Measurements from ENCODE around the gene PLEKHM3.

Gene PLEKHM3

DNA sequence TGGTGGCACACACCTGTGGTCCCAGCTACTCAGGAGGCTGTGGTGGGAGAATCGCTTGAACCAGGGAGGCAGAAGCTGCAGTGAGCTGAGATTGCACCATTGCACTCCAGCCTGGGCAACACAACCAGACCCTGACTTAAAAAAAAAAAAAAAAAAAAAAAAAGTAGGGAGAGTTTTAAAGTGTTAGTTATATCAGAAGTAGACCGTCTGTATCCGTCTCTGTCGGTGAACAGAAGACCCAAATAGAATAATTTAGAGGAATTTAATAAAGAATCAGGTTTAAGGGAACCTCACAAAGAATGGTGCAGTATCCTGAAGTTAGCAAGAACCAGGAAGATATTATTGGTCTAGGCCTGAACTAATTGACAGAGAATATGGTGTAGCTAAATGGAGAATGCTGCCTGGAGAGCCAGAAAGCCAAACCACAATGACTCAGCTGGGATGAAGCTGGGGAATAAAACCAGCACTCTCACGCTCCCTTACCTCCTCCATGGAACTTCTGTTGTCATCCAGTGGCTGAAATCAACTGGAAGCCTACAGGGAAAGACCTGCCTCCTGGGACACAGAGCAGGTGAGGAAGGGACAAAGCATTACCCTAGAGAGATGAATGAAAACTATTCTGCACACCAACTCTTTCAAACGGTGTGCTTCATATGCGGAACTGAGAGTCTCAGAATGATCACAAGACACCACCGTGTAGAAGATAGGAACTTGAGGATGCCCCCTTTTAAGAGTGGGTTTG is 39.1 kb upstream of the PLEKHM3 start:
- TF ChIP-seq CTCF (IDR thresholded peaks at IDR 0.05; ENCODE audit: low read depth, low read length, missing control alignments) = no peak
- H3K4me3 ChIP-seq (ENCODE audit: low read depth, low read length) = no peak overlapping the region
- peak; percentile 40 for DNase-seq (ENCODE audit: low read depth)

DNA sequence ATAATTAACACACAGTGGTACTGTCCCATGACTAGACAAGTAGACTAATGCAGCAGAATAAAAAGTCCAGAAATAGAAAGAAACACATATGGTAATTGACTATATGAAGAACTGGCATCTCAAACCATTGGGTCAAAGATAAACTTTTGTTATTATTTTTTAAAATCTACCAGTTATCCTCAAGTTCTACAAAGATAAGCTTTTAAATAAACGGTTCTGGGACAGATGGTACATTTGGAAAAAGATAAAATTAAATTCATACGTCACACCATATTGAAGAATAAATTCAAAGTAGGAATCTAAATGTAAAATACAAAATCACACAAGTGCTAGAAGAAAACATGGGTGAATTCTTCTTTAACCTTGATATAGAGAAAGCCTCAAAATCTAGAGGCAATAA is 37.6 kb upstream of the PLEKHM3 start:
- no peak overlapping the region for H3K4me3 ChIP-seq (ENCODE audit: low read depth, low read length)
- DNase-seq (ENCODE audit: low read depth) = no peak
- no peak for TF ChIP-seq CTCF (IDR thresholded peaks at IDR 0.05; ENCODE audit: low read depth, low read length, missing control alignments)

GRCh38 chr2:208062113-208062512 is 36.8 kb upstream of the PLEKHM3 start:
- no peak overlapping the region for H3K4me3 ChIP-seq (ENCODE audit: low read depth, low read length)
- peak; percentile 31 for TF ChIP-seq CTCF (IDR thresholded peaks at IDR 0.05; ENCODE audit: low read depth, low read length, missing control alignments)
- no peak for DNase-seq (ENCODE audit: low read depth)

DNA sequence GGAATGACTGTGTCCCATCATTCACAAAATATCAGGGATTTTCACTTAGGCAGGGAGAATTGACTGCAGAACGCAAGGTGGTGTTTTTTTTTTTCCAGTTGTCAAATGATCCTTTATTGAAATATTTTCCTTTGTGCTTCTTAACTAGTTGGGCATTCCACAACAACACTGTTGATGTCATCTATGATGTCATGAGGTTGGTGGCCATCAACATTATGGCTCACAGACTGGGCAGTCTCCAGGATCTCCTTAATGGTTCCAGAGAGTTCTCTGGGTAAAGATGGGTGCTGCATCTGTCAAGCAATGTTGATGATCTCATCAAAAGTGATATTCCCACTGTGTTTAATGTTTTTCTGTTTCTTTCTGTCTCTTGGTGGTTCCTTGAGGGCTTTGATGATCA is 31.8 kb upstream of the PLEKHM3 start:
- H3K4me3 ChIP-seq (ENCODE audit: low read depth, low read length) = no peak overlapping the region
- DNase-seq (ENCODE audit: low read depth) = no peak
- no peak for TF ChIP-seq CTCF (IDR thresholded peaks at IDR 0.05; ENCODE audit: low read depth, low read length, missing control alignments)

- DNase-seq (ENCODE audit: low read depth) = no peak
- H3K4me3 ChIP-seq (ENCODE audit: low read depth, low read length) = no peak overlapping the region
- no peak for TF ChIP-seq CTCF (IDR thresholded peaks at IDR 0.05; ENCODE audit: low read depth, low read length, missing control alignments)
Measured at GRCh38 chr2:208049441-208049840, 24.1 kb upstream of the PLEKHM3 start.

- H3K4me3 ChIP-seq (ENCODE audit: low read depth, low read length) = no peak overlapping the region
- DNase-seq (ENCODE audit: low read depth) = no peak
- no peak for TF ChIP-seq CTCF (IDR thresholded peaks at IDR 0.05; ENCODE audit: low read depth, low read length, missing control alignments)
Measured at GRCh38 chr2:208049006-208049405, 23.7 kb upstream of the PLEKHM3 start.

GRCh38 chr2:208047840-208048239 is 22.5 kb upstream of the PLEKHM3 start:
- no peak overlapping the region for H3K4me3 ChIP-seq (ENCODE audit: low read depth, low read length)
- no peak for DNase-seq (ENCODE audit: low read depth)
- no peak for TF ChIP-seq CTCF (IDR thresholded peaks at IDR 0.05; ENCODE audit: low read depth, low read length, missing control alignments)
